Lower leg skin (tissue), 3 donors: Measurements from ENCODE around the gene UGT2B28.

ENCODE experiments used
- CTCF ChIP-seq, 3 donors: fragments of 450-650 bp; IDR thresholded peaks; one replicate each; pipeline ENCODE4 v1.5.1; 2016; ENCODE audit warnings: antibody characterized with exemption in 3 of 3, mild to moderate bottlenecking in 3 of 3, moderate library complexity in 2 of 3
- POLR2A ChIP-seq, 2 donors: fragments of 450-650 bp; IDR thresholded peaks; one replicate each; pipeline ENCODE4 v1.6.1; 2016 to 2017; ENCODE audit warnings: antibody characterized with exemption in 2 of 2, mild to moderate bottlenecking in 1 of 2, moderate library complexity in 1 of 2

- TF ChIP-seq POLR2A (IDR thresholded peaks at IDR 0.05) (no peak), CTCF (IDR thresholded peaks at IDR 0.05) (no peak)
Measured at GRCh38 chr4:69239557-69240168, 40.6 kb upstream of the UGT2B28 start.
